Neural cell (in vitro differentiated cells): ENCODE data around the gene CADPS2. TPM values are rescaled to one million over a fixed set of nuclear protein-coding genes. Genes with fewer than 3 reads are reported as not detected.

ENCODE experiments used
- H2AFZ ChIP-seq: fragments of 200-600, 300-800 bp; sonication (generic), shearing (Covaris generic); 2 replicates; pipeline ENCODE4 v1.6.0; 2014; ENCODE audit warnings: low read depth, mild to moderate bottlenecking, antibody characterized with exemption, low read length, moderate library complexity
- H3F3A ChIP-seq: fragments of 200-600 bp; shearing (Covaris generic); 2 replicates; pipeline ENCODE4 v1.6.1; 2016; ENCODE audit warnings: mild to moderate bottlenecking, moderate library complexity, mixed read lengths, antibody characterized with exemption, low read length; ENCODE audit not compliant: insufficient read depth, poor library complexity, severe bottlenecking
- H3K27ac ChIP-seq: fragments of 200-600, 300-800 bp; sonication (generic), shearing (Covaris generic); 2 replicates; pipeline ENCODE4 v1.5.1; 2014; ENCODE audit warnings: mild to moderate bottlenecking, low read length, moderate library complexity
- H3K27me3 ChIP-seq: fragments of 300-800, 200-600 bp; sonication (generic), shearing (Covaris generic); 2 replicates; pipeline ENCODE4 v1.6.0; 2014; ENCODE audit warnings: mild to moderate bottlenecking, low read depth, low read length, moderate library complexity; ENCODE audit not compliant: insufficient read depth
- H3K36me3 ChIP-seq: fragments of 300-800, 200-600 bp; sonication (generic), shearing (Covaris generic); 2 replicates; pipeline ENCODE4 v1.5.1; 2014; ENCODE audit warnings: mild to moderate bottlenecking, antibody characterized with exemption, low read length, moderate library complexity; ENCODE audit not compliant: insufficient read depth
- H3K4me2 ChIP-seq: fragments of 300-800, 200-600 bp; sonication (generic), shearing (Covaris generic); 2 replicates; pipeline ENCODE4 v1.6.0; 2014; ENCODE audit warnings: mild to moderate bottlenecking, low read length
- H3K4me3 ChIP-seq: fragments of 300-800, 200-600 bp; sonication (generic), shearing (Covaris generic); 2 replicates; pipeline ENCODE4 v1.5.1; 2014; ENCODE audit warnings: mild to moderate bottlenecking, low read length, moderate library complexity
- H3K79me2 ChIP-seq: fragments of 200-600 bp; shearing (Covaris generic); replicated peaks from 2 replicates; pipeline ENCODE4 v1.6.0; 2014; ENCODE audit warnings: mild to moderate bottlenecking, low read length, moderate library complexity; ENCODE audit not compliant: insufficient read depth
- H3K9ac ChIP-seq: fragments of 300-800, 200-600 bp; sonication (generic), shearing (Covaris generic); 2 replicates; pipeline ENCODE4 v1.6.1; 2016; ENCODE audit warnings: mild to moderate bottlenecking, low read length, mixed read lengths
- H3K9me2 ChIP-seq: fragments of 200-600 bp; shearing (Covaris generic); 2 replicates; pipeline ENCODE4 v1.6.1; 2016; ENCODE audit warnings: mild to moderate bottlenecking, low read length, mixed read lengths; ENCODE audit not compliant: insufficient read depth
- H3K9me3 ChIP-seq: fragments of 200-600, 300-800 bp; sonication (generic), shearing (Covaris generic); 2 replicates; pipeline ENCODE4 v1.6.1; 2016; ENCODE audit warnings: mild to moderate bottlenecking, mixed run types, low read length, moderate library complexity, mixed read lengths
- H4K20me1 ChIP-seq: fragments of 200-600 bp; shearing (Covaris generic); 2 replicates; pipeline ENCODE4 v1.6.1; 2016; ENCODE audit warnings: mild to moderate bottlenecking, mixed run types; ENCODE audit not compliant: insufficient read depth
- EP300 ChIP-seq: fragments of 450-650 bp; conservative IDR thresholded peaks from 2 replicates; pipeline ENCODE4 v1.6.1; 2014; ENCODE audit warnings: antibody characterized with exemption, mild to moderate bottlenecking, moderate library complexity; ENCODE audit not compliant: poor library complexity, severe bottlenecking
- EZH2 ChIP-seq: fragments of 200-600, 300-800 bp; shearing (Covaris generic), sonication (generic); IDR thresholded peaks from 2 replicates; pipeline ENCODE4 v1.6.1; 2014; ENCODE audit warnings: antibody characterized with exemption, low read length, borderline replicate concordance, mild to moderate bottlenecking; ENCODE audit not compliant: insufficient read depth, poor library complexity, severe bottlenecking
- MXI1 ChIP-seq: fragments of 450-650 bp; conservative IDR thresholded peaks from 2 replicates; pipeline ENCODE4 v1.6.1; 2014; ENCODE audit warnings: antibody characterized with exemption, mild to moderate bottlenecking; ENCODE audit not compliant: poor library complexity, severe bottlenecking
- POLR2AphosphoS5 ChIP-seq: IDR thresholded peaks from 2 replicates; pipeline ENCODE4 v1.6.1; 2012
- RAD21 ChIP-seq: fragments of 450-650 bp; conservative IDR thresholded peaks from 2 replicates; pipeline ENCODE4 v1.6.1; 2014; ENCODE audit warnings: antibody characterized with exemption, mild to moderate bottlenecking, moderate library complexity
- SMC3 ChIP-seq: fragments of 450-650 bp; conservative IDR thresholded peaks from 2 replicates; pipeline ENCODE4 v1.6.1; 2014; ENCODE audit warnings: antibody characterized with exemption, mild to moderate bottlenecking, moderate library complexity; ENCODE audit not compliant: poor library complexity
- TAF1 ChIP-seq: IDR thresholded peaks from 2 replicates; pipeline ENCODE4 v1.6.1; 2012; ENCODE audit warnings: low read depth
- polyA plus RNA-seq: library from polyadenylated mRNA; depleted of rRNA; stranded (reverse); fragments of >200 nt; gene quantifications from 2 replicates; pipeline ENCODE4 v1.2.3, GENCODE V29; 2014
- TF ChIP-seq, protein P1 (sequence below): fragments of 450-650 bp; IDR thresholded peaks from 2 replicates; pipeline ENCODE4 v1.5.1; 2014; ENCODE audit warnings: antibody characterized with exemption, mild to moderate bottlenecking, moderate library complexity; ENCODE audit not compliant: poor library complexity, severe bottlenecking
- TF ChIP-seq, protein P2 (sequence below): IDR thresholded peaks from 2 replicates; pipeline ENCODE4 v1.6.1; 2012; ENCODE audit warnings: borderline replicate concordance

Gene CADPS2
- polyA plus RNA-seq, 1 donor from 2014 or later, result 5.9 TPM

DNA sequence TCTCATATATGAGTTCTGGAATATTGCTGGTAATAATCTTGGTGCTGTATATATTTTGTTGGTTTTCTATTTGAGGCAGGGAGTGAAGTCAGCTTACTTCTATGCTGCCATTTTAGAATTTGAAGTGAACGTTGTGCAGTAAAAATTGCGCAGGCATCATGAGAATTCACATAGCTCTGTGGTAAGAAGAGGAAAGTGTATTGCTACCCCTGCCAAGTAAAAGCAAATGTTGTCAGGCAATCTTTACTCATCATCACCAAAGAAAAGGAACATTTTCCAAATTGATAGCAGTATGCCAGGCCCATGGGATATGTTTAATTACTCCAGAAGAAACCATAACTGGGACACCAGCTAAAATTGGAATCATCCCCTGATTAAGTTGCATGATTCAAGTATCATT is 595.1 kb downstream of the CADPS2 start:
- H2AFZ ChIP-seq, result no peak overlapping the region
- TF ChIP-seq POLR2AphosphoS5 (no peak), SMC3 (no peak), EP300 (no peak), MXI1 (no peak), RAD21 (no peak), TAF1 (no peak), EZH2 (no peak)
- TF ChIP-seq, protein P1, sequence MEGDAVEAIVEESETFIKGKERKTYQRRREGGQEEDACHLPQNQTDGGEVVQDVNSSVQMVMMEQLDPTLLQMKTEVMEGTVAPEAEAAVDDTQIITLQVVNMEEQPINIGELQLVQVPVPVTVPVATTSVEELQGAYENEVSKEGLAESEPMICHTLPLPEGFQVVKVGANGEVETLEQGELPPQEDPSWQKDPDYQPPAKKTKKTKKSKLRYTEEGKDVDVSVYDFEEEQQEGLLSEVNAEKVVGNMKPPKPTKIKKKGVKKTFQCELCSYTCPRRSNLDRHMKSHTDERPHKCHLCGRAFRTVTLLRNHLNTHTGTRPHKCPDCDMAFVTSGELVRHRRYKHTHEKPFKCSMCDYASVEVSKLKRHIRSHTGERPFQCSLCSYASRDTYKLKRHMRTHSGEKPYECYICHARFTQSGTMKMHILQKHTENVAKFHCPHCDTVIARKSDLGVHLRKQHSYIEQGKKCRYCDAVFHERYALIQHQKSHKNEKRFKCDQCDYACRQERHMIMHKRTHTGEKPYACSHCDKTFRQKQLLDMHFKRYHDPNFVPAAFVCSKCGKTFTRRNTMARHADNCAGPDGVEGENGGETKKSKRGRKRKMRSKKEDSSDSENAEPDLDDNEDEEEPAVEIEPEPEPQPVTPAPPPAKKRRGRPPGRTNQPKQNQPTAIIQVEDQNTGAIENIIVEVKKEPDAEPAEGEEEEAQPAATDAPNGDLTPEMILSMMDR, result no peak
- TF ChIP-seq, protein P2, sequence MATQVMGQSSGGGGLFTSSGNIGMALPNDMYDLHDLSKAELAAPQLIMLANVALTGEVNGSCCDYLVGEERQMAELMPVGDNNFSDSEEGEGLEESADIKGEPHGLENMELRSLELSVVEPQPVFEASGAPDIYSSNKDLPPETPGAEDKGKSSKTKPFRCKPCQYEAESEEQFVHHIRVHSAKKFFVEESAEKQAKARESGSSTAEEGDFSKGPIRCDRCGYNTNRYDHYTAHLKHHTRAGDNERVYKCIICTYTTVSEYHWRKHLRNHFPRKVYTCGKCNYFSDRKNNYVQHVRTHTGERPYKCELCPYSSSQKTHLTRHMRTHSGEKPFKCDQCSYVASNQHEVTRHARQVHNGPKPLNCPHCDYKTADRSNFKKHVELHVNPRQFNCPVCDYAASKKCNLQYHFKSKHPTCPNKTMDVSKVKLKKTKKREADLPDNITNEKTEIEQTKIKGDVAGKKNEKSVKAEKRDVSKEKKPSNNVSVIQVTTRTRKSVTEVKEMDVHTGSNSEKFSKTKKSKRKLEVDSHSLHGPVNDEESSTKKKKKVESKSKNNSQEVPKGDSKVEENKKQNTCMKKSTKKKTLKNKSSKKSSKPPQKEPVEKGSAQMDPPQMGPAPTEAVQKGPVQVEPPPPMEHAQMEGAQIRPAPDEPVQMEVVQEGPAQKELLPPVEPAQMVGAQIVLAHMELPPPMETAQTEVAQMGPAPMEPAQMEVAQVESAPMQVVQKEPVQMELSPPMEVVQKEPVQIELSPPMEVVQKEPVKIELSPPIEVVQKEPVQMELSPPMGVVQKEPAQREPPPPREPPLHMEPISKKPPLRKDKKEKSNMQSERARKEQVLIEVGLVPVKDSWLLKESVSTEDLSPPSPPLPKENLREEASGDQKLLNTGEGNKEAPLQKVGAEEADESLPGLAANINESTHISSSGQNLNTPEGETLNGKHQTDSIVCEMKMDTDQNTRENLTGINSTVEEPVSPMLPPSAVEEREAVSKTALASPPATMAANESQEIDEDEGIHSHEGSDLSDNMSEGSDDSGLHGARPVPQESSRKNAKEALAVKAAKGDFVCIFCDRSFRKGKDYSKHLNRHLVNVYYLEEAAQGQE, result no peak
- H3K9me2 ChIP-seq, result no peaks in the 10 kb centered on the region
- no peaks in the 10 kb centered on the region for H3F3A ChIP-seq
- no peak overlapping the region for H3K4me2 ChIP-seq
- no peak overlapping the region for H3K4me3 ChIP-seq
- H4K20me1 ChIP-seq, result no peaks in the 10 kb centered on the region
- H3K27me3 ChIP-seq, result no peaks in the 10 kb centered on the region
- no peaks in the 10 kb centered on the region for H3K9me3 ChIP-seq
- H3K36me3 ChIP-seq, result no peaks in the 10 kb centered on the region
- no peak overlapping the region for H3K9ac ChIP-seq
- no peak overlapping the region for H3K27ac ChIP-seq
- H3K79me2 ChIP-seq, result no peaks in the 10 kb centered on the region

DNA sequence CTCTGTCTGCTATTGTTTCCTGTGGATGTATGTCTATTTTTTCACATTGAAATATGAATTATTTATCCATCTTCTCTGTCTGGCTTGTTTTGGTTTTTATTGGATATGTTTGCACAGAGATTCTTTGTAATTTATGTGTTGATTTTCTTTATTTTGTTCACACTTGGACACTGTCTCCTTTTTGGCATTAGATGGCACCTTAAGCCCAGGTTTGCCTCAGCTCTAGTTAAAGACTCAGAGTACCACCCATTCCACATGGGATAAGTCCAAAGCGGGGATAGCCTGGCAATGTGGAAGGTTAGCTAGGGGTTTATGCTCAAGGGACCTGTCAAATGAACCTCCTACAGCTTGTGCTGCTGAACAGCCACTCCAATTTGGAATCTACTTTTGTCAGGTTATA is 595.8 kb downstream of the CADPS2 start:
- H3K9ac ChIP-seq, result no peak overlapping the region
- H3K27ac ChIP-seq, result no peak overlapping the region
- no peaks in the 10 kb centered on the region for H3K79me2 ChIP-seq
- TF ChIP-seq RAD21 (no peak), EP300 (no peak)
- no peak overlapping the region for H2AFZ ChIP-seq
- H3K4me2 ChIP-seq, result no peak overlapping the region
- no peaks in the 10 kb centered on the region for H3K27me3 ChIP-seq
- no peaks in the 10 kb centered on the region for H3F3A ChIP-seq
- no peaks in the 10 kb centered on the region for H3K9me3 ChIP-seq
- H4K20me1 ChIP-seq, result no peaks in the 10 kb centered on the region
- H3K36me3 ChIP-seq, result no peaks in the 10 kb centered on the region
- H3K9me2 ChIP-seq, result no peaks in the 10 kb centered on the region
- H3K4me3 ChIP-seq, result no peak overlapping the region

DNA sequence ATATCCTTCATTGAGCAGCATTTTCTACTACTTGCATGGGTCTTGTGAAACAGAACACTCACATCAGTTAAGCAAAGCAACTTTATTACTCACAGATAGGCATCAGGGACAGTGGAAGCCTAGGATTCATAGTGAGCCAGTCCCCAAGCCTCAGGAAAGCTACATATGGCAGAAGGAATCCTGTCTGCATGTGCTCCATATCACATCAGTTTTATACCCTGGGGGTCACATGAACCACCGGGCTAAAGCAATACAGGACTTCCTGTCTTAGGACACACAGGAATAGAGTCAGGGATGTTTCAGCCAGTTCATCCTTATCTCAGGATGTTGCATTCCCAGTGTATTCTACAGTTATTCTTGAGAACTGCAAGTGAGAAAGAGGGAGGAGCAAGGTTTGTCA is 596.8 kb downstream of the CADPS2 start:
- H3K27me3 ChIP-seq, result no peaks in the 10 kb centered on the region
- no peak overlapping the region for H3K4me2 ChIP-seq
- H3K9ac ChIP-seq, result no peak overlapping the region
- no peaks in the 10 kb centered on the region for H4K20me1 ChIP-seq
- no peak overlapping the region for H3K4me3 ChIP-seq
- no peaks in the 10 kb centered on the region for H3K9me2 ChIP-seq
- H3K36me3 ChIP-seq, result no peaks in the 10 kb centered on the region
- no peaks in the 10 kb centered on the region for H3F3A ChIP-seq
- H3K27ac ChIP-seq, result no peak overlapping the region
- H2AFZ ChIP-seq, result no peak overlapping the region
- no peaks in the 10 kb centered on the region for H3K79me2 ChIP-seq
- H3K9me3 ChIP-seq, result no peaks in the 10 kb centered on the region
- TF ChIP-seq MXI1, result no peak
- TF ChIP-seq SMC3, result no peak
- TF ChIP-seq, protein P1, result no peak
- TF ChIP-seq EP300, result no peak
- TF ChIP-seq TAF1, result no peak
- TF ChIP-seq, protein P2, result no peak
- TF ChIP-seq EZH2, result no peak
- no peak for TF ChIP-seq RAD21
- TF ChIP-seq POLR2AphosphoS5, result no peak
